Measurements from ENCODE around the gene NAALADL2.

DNA sequence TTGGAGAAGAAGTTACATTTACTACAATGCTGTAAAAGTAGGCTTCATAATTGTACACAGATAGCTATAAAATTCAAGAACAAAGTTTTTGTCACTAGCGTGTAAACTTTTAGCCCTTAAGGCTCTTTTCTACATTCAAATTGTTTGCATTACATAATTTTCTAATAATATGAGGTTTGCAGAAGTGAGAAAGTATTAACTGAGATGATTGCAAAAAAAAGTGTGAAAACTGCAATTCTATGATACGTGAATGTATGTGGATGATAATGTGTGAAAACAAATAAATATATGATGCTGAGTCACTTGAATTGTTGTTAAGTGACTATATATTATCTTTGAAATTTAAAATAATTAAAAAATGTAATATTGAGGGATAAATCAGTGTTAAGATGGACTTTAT lies 557.5 kb downstream of the NAALADL2 start:
- TF ChIP-seq, protein P1, sequence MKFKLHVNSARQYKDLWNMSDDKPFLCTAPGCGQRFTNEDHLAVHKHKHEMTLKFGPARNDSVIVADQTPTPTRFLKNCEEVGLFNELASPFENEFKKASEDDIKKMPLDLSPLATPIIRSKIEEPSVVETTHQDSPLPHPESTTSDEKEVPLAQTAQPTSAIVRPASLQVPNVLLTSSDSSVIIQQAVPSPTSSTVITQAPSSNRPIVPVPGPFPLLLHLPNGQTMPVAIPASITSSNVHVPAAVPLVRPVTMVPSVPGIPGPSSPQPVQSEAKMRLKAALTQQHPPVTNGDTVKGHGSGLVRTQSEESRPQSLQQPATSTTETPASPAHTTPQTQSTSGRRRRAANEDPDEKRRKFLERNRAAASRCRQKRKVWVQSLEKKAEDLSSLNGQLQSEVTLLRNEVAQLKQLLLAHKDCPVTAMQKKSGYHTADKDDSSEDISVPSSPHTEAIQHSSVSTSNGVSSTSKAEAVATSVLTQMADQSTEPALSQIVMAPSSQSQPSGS (IDR thresholded peaks at IDR 0.05; ENCODE audit: low read length) = no peak
- no peak for TF ChIP-seq POLR2AphosphoS5 (IDR thresholded peaks at IDR 0.05; ENCODE audit: low read depth, low read length)
- TF ChIP-seq, protein P2, sequence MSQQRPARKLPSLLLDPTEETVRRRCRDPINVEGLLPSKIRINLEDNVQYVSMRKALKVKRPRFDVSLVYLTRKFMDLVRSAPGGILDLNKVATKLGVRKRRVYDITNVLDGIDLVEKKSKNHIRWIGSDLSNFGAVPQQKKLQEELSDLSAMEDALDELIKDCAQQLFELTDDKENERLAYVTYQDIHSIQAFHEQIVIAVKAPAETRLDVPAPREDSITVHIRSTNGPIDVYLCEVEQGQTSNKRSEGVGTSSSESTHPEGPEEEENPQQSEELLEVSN (IDR thresholded peaks at IDR 0.05) = no peak
- TF ChIP-seq, protein P3, sequence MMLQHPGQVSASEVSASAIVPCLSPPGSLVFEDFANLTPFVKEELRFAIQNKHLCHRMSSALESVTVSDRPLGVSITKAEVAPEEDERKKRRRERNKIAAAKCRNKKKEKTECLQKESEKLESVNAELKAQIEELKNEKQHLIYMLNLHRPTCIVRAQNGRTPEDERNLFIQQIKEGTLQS (IDR thresholded peaks at IDR 0.05; ENCODE audit: insufficient read depth, low read depth, low read length) = no peak
- TF ChIP-seq, protein P4, sequence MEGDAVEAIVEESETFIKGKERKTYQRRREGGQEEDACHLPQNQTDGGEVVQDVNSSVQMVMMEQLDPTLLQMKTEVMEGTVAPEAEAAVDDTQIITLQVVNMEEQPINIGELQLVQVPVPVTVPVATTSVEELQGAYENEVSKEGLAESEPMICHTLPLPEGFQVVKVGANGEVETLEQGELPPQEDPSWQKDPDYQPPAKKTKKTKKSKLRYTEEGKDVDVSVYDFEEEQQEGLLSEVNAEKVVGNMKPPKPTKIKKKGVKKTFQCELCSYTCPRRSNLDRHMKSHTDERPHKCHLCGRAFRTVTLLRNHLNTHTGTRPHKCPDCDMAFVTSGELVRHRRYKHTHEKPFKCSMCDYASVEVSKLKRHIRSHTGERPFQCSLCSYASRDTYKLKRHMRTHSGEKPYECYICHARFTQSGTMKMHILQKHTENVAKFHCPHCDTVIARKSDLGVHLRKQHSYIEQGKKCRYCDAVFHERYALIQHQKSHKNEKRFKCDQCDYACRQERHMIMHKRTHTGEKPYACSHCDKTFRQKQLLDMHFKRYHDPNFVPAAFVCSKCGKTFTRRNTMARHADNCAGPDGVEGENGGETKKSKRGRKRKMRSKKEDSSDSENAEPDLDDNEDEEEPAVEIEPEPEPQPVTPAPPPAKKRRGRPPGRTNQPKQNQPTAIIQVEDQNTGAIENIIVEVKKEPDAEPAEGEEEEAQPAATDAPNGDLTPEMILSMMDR (IDR thresholded peaks at IDR 0.05; ENCODE audit: control extremely low read depth in 1 of 3, insufficient read depth in 1 of 3, low read depth in 1 of 3, low read length in 3 of 3) = no peak
- TF ChIP-seq POLR2A (IDR thresholded peaks at IDR 0.05; ENCODE audit: control extremely low read depth in 1 of 2, low read depth in 2 of 2, low read length in 2 of 2) = no peak
- no peak for TF ChIP-seq JUN (IDR thresholded peaks at IDR 0.05; ENCODE audit: low read depth, low read length)
- TF ChIP-seq KDM1A (IDR thresholded peaks at IDR 0.05; ENCODE audit: borderline replicate concordance, low read length) = no peak
- TF ChIP-seq TCF12 (IDR thresholded peaks at IDR 0.05; ENCODE audit: low read depth, low read length) = no peak
- no peak for TF ChIP-seq SP1 (IDR thresholded peaks at IDR 0.05; ENCODE audit: low read depth, low read length)
- TF ChIP-seq EP300 (IDR thresholded peaks at IDR 0.05; ENCODE audit: borderline replicate concordance in 1 of 2, low read depth in 2 of 2, low read length in 2 of 2) = no peak
- TF ChIP-seq RAD21 (IDR thresholded peaks at IDR 0.05 in 1 of 2, conservative IDR thresholded peaks at IDR 0.05 in 1 of 2; ENCODE audit: low read depth in 2 of 2, low read length in 2 of 2) = no peak
